Stimulated activated CD4-positive, alpha-beta T cell treated with anti-CD3 and anti-CD28 coated beads, Interleukin-1b, Interleukin-23, amount 100 ng/mL, for 4 hours (primary cell): Measurements from ENCODE around the gene CDH22.

ENCODE experiments used
- DNase-seq, 2 donors: peaks; one replicate each; pipeline ENCODE4 v3.0.0-alpha.2; 2020; ENCODE audit warnings: low read depth in 2 of 2

The CDH22 gene

DNA sequence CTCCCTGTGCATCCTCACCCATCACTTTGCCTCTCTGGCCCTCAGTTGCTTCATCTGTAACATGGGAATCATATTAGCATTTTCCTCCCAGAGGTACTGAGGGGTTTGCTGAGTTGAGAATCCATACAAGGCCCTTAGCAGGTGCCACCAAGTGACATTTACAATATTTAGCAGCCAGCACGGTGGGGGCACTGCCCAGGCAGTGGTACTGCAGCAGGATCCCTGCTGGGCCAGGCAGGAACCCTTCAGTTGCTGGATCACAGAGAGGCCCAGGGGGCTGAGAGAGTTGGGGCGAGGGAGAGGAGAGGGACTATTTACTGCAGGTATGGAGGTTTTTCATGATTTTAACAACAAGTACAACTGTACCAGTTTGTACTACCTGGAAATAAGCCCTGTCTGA is 65.9 kb downstream of the CDH22 start:
- DNase-seq, result no peak

DNA sequence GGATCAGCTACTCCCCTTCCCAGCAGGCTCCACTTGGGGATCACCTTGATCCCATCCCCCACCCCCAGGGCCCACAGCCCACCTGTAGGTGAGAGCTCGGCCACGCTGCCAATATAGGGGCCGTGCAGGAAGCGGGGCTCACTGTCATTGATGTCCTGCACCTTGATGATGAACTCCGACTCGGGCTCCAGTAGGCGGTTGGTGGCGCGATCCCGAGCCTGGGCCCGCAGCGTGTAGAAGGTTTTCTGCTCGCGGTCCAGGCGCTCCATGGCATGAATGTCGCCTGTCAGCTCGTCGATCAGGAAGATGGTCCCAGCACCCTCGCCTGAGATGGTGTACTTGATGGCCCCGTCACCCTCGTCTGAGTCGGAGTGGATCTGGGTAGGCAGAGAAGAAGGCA is 67.4 kb downstream of the CDH22 start:
- DNase-seq, result no peak

DNA sequence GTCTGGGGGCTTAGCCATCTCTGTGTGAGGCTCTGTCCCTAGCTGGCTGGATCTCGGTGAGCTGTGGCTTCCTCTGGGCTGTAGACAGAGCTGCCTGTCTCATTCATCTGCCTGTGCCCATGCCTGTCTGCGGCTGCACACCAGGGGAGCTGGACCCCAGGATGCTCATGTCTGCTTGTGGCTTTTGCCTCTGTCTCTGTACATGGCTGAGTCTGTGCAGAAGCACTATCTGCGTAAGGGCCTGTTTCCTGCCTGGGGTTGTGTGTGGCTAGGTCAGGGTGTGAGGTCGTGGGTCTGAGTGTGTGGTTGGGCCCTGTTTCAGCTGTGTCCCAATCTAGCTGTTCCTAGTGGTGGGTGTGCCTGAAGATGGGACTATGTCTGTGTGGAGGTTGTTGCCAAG is 68.2 kb downstream of the CDH22 start:
- DNase-seq, result no peak

DNA sequence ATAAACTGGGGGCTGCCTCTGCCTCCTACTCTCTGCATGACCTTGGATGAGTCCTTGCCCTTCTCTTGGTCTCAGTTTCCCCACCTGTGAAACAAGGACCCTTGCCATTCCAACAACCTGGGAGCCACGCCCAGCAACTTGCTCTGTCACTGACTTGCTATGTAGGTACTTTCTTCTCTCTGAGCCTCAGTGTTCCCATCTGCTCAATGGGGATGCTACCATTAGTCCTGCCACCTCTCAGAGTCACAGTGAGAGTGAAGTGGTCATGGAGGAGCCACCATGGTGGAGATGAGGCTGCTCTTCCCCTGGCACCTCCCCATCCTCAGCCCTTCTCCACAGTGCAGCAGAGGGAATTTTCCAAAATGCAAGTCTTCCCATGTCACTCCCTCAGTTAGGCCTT is 70.6 kb downstream of the CDH22 start:
- no peak for DNase-seq

DNA sequence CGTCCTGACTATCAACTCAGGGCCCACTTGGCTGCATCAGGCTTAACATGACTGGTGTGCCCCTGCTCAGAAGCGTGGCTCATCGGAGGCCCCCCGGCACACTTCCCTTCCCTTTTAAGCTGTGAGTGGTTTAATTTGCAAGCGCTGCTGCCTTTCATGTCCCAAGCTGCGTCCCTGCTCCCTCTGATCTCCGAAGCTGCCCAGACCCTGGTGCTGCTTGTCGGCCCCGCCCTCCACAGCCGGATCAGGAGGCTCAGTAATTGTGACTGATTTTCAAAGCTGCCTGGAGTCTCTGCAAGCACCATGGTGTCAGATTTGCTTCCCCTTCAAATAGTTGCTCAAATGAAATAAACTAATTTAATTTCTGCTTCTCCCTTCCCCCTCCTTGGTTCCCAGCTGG is 71.1 kb downstream of the CDH22 start:
- DNase-seq, result no peak

DNA sequence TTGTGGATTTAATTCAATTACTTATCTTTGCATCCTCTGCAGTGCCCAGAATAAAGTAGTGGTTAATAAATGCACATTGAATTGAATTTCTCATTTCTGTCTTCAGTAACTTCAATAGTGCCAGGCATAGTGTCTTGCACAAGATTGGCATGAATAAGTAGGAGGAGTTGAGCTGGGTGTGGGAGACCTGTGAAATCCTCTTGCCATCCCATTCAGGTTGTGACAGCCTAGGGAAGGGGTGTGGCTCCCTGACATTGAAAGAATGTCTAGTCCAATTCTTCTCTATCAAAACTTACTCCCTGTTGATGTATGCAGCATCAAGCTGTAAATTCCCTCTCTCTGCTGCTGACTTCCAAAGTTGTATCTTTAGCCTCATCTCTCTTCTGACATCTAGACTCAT is 73.2 kb downstream of the CDH22 start:
- no peak for DNase-seq

DNA sequence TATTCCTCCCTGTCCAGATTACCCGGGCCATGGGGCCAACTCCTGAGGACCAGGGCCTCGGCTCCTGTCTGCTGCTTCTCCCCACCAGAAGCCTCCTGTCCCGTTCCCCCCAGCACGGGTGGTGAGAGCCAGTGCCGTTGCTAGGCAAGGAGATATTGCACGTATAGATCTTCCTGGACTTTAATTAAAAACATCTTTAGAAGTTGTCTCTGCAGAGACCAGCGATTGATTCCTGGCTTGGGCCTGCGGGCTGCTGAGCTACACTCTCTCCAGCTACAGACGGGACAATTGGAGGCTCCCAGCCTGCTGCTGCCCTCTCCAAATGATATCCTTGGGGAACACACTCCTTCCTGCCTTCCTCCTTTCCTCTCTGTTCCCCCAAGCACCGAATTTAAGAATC is 74.6 kb downstream of the CDH22 start:
- no peak for DNase-seq

DNA sequence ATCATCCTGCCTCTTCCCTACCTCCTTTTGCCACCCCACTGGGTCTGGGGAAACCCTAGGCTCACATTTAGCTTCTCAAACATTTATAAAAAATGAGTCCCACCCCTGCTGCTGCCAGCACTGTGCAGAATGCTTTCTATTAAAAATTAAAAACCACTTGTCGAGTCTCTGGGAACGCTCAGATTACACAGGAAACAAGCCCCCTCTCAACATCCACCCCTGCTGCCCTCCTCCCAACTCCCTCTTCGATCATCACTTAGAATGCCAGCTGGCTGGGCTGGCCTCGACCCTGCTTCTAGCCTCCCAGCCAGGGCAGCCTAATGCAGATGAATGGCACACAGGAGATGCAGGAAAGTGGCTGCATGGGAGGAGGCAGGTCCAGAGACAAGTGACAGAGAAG is 75.8 kb downstream of the CDH22 start:
- DNase-seq, result no peak

DNA sequence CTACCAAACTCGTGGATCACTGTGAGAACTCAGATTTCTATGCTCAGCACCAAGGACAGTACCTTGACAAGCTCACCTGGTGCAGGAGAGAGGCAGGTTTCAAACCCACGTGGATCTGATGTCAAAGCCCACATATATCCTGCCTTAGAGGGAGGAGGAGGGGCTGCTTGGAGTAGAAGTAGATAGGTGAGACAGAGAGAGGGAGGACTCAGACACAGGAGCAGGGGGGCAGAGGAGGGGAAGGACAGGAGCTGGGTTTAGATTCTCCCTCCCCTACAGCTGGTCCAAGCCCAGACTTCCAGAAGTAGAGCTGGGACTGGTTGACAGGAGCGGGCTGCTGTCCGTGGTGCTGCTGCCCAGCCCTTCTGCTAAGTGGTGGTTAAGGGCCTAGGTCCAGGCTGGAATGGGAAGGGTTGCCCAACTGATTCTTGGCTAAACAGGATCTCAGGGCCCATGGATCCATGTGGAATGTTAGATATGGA is 77.5 kb downstream of the CDH22 start:
- DNase-seq, result no peak

DNA sequence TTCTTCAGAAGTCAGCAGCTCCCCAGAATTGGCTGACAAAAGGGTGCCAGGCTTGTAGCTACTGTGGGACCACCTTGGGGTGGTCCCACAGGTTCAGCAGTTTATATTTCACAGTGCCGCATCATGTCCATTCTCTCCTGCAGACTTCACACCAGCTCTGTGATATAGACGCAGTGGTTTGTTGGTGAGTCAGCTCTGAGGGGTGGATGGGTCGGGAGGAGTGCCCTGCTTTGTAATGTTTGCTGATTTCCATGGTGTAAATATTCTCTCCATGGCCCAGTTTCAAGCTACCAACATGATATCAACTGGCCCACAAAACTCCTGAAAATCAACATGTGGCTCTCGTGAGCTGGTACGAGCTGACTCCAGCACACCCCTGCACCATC is 78.2 kb downstream of the CDH22 start:
- no peak for DNase-seq

DNA sequence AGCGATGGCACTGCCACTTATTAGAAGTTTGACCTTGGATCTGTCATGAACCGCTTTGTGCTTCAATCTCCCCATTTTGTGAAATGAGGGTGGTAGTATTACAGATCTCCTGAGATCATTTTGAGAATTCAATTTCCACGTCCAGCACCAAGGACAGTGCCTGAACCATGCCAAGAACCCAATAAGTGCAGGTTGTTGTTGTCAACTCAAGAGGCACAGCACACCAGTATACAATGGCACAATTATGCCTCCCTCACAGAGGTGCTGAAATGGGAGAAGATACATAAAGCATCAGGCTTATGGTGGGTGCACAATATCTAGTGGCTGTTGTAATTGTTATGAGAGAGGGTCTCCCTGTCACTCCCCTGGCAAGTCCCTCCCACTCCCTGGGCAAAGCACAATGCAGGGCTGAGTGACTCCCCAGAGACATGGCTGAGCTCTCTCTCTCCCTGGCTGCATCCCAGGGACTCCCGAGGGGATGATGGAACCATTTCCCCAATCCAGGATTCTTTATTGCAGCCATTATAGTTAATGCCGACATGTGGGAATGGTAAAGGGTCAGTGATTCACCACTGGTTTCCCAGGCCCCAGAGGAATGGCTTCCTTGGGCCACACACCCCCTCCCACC is 78.7 kb downstream of the CDH22 start:
- no peak for DNase-seq

DNA sequence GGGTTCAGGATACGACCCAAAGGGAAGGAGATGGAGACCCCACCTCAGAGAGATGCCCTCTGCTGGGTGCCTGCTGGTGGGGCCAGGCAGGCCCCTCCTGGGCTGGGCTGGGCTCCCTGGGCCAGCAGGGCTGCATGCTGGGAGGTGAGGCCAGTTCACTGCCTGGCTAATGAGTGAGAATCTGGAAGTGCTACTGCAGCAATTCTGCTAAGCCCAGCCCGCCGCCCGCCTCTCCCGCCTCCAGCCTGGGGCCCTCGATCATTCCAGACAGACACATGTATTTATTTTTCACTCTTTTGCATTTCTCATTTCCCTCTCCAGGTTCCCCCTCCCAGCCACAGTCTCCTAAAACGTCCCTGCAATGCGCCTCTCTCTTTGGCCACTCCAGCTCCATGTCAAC is 79.6 kb downstream of the CDH22 start:
- no peak for DNase-seq

DNA sequence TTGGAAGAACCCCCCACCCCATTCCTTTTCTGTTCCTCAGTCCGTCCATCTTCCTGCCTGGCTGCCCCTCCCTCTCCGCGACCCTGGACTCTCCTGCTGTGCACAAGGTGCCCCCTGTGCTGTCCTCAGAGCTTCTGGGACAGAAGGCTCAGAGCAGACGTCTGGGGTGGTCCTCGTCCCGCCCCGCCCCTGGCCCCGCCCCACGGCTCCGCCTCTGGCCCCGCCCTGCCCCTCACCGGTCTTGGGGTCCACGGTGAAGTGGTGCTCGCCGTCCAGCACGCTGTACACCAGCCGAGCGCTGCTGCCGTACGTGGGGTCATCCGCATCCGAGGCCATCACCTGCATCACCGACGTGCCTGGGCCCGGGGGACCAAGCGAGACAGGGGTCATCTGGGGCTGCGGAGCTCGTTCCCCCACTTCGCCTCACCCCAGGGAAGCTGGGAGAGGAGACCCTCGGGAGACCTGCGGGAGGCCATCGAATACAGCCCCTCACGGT is 81.0 kb downstream of the CDH22 start:
- no peak for DNase-seq

DNA sequence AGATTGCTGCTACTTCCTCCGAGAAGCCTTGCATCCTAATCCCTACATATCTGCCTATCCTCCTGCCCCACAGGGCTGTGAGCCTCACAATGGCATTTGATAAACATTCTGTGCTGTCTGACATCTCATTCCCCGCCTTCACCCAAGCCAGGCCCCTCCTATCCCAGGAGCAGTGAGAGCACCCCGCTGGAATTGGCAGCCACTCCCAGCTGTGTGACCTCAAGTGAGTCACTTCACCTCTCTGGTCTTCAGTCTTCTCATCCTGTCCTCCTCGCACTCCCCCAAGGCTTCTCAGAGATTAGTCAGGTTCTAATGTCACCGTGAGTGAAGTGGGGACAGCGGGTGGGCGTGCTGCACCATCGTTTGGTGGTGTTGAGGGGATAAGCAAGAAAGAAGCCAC is 81.7 kb downstream of the CDH22 start:
- DNase-seq, result no peak

DNA sequence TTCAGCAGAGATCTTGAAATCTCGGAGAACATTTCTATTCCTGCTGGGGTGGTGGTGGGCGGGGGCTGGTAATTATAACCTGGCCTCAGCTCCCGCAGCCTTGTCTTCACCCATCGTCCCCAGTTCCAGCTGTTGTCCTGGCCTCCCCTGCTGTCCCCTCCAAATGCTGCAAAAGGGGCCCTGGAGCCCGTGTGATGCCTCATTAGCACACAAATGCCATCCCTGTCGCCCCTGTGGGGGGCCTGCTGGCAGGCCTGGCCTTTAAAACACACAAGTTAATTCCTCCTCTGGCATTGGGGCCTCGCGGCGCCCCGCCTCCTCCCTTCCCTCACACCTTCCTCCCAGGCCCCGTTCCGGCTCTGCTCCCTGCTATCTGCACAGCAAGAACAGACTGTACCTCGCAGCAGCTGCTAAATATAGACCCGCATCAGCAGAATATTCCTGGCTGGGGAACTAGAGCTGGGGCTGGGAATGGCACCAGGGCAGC is 85.7 kb downstream of the CDH22 start:
- no peak for DNase-seq

DNA sequence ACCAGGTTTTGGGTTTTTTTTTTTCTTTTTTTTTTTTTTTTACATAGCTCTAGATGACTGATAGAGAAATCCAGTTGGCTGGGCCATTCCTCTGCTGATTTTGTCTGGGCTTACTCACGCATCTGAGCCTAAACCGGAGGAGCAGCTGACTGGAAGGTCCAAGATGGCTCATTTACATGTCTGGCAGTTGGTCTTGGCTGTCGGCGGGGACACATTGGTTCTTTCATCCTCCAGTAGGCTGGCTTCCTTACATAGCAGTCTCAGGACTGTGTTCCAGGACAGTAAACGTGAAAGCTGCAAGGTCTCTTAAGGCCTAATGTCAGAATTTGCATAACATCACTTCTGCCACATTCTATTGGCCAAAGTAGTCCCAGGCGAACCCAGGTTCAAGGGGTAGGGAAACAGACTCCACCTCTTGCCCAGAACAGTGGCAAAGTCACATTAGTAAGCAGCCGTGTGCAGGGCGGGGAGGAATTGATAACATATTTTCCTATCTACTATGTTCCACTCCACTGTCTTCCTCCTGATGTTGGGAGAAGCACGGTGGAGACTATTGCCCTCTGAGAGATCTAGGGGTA is 87.0 kb downstream of the CDH22 start:
- DNase-seq, result no peak

DNA sequence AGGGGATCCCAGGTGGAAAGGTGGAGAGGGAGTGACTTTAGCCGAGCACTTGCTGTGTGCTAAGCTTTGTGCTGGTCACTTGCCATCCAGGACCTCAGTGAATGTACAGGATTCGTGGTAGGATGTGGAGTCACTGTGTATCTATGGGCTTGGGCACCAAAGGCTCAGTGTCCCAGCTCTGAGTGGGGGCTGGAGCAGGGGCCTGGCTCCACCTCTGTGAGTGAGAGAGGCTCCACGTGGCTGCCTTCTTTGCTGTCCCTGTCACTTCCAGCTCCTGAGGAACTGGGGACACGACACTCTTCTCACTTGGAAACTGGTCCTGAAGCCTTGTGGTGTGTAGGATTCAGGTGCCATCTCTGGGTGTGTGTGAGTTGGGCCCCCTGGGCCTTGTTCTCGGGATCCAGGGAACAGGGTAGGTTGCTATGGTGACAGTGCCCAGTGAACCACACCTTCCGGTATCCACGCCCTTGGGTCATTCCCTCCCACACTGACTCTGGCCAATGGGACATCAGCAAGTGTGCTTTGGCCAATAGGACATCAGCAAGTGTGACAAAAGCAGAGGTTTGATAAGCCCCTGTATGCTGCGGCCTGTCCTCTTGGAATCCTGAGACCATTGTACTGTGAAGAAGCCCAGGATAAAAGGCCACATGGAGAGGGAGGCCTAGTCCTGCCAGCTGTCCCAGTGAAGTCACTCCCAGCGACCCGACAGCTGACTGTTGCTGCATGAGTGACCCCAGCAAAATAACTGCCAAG is 87.7 kb downstream of the CDH22 start:
- no peak for DNase-seq

DNA sequence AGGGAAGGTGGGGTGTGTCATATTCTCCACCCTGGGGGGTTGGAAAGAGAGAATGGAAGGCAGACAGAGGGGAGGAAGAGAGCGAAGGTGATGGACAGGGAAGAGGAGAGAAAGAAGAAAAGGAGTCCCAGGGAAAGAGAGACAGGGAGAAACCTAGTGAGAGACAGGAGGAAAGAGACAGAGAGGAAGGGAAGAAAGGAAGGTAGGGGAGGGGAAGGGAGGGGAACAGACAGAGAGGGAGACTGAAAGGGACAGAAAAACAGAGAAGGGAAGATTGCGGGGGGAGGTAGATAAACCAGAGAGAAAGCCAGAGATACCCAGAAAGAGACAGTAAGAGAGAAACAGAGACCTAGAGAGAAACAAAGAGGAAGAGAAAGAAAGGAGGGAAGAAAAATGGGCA is 88.4 kb downstream of the CDH22 start:
- no peak for DNase-seq

DNA sequence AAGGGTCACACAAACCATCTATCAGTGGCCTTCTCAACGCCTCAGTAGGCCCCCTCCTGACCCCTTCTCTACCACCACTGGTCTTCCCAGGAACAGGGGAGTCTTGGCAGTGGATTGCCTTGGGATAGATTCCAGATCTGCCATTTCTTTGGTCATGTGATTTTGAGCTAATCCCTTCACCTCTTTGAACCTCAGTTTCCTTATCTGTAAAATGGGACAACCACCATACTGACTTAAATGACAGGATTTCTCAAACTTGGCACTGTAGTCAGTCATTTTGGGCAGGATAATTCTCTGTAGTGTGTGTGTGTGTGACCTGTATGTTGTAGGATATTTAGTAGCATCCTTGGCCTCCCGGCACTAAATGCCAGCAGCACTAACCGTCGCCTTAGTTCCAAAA is 89.1 kb downstream of the CDH22 start:
- DNase-seq, result no peak

DNA sequence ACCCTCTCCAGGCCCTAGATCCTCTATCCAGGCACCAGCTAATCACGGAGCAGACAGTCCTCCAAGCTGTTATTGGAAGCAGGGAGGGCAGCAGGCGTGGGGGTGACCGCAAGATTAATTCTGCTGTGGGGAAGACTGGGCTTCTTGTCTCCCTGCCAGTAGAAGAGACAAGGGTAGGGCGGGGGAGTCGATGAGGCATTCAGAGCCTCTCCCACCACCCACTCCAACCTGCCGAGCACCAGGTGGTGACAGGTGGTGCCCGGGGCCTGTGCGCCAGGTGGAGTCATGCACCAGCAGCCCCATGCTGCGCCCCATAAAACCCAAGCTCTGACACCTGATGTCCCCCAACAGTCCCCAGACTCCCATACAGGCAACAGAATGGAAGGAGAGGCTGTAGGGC is 89.6 kb downstream of the CDH22 start:
- DNase-seq, result no peak

DNA sequence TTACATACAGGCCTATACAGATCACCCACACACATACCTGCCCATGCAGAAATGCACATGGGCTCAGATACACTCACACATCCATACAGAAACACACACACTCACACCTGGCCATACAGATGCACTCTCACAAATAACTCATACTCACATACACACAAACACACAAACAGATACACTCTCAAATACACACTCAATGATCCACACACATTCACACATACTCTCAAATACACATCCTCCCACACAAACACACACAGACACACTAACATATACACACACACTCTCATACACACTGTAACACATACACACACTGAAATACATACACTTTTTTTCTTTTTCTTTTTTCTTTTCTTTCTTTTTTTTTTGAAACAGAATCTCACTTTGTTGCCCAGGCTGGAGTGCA is 90.7 kb downstream of the CDH22 start:
- DNase-seq, result no peak

DNA sequence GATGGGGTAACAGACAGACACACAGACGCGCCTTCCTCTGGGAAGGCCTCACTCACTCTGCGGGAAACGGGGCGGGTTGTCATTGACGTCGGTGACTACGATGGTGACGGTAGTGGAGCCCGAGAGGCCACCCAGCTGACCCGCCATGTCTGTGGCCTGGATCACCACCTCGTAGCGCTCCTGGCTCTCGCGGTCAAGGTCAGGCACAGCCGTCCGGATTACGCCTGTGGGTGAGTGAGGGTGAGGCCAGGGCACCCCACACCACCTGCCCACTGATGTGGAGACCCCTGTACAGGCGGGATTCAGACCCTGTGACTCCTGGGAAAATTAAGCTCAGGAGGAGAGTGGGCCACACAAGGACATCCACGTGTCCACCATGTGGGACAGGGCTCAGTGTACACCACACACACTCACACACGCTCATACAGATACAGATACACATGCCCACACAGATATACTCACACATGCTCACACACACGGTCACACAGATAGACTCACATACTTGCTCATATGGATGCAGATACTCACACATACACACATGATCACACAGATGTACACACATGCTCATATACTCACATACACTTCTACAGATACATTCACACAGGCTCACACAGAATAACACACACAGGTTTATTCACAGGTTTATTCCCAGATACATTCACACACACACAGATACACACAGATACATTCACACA is 91.4 kb downstream of the CDH22 start:
- DNase-seq, result no peak
